Glutamatergic neuron (in vitro differentiated cells): ENCODE data around the gene ADGRE1. TPM values are rescaled to one million over a fixed set of nuclear protein-coding genes. Genes with fewer than 3 reads are reported as not detected.
"Not testable (repeated sequence)": the region's sequence is repeated elsewhere in the genome, so short reads cannot be mapped to it uniquely, and the experiment has no call there.

ENCODE experiments used
- DNase-seq: peaks from one replicate; pipeline ENCODE4 v3.0.0; 2022
- H3K27ac Mint-ChIP-seq: one replicate; pipeline ENCODE4 v1.8.0; 2020; ENCODE audit warnings: mild to moderate bottlenecking, mixed read lengths, inconsistent platforms; ENCODE audit not compliant: unreplicated experiment
- H3K27me3 Mint-ChIP-seq: one replicate; pipeline ENCODE4 v1.8.0; 2020; ENCODE audit warnings: mild to moderate bottlenecking, moderate library complexity, mixed read lengths, inconsistent platforms; ENCODE audit not compliant: unreplicated experiment
- H3K36me3 Mint-ChIP-seq: one replicate; pipeline ENCODE4 v1.8.0; 2020; ENCODE audit warnings: mild to moderate bottlenecking, mixed read lengths, inconsistent platforms; ENCODE audit not compliant: unreplicated experiment
- H3K4me1 Mint-ChIP-seq: one replicate; pipeline ENCODE4 v1.8.0; 2020; ENCODE audit warnings: mild to moderate bottlenecking, low read depth, mixed read lengths, inconsistent platforms; ENCODE audit not compliant: unreplicated experiment
- H3K4me3 Mint-ChIP-seq: one replicate; pipeline ENCODE4 v1.8.0; 2020; ENCODE audit warnings: mild to moderate bottlenecking, mixed read lengths, inconsistent platforms; ENCODE audit not compliant: unreplicated experiment
- H3K9me3 Mint-ChIP-seq: one replicate; pipeline ENCODE4 v1.8.0; 2020; ENCODE audit warnings: mild to moderate bottlenecking, moderate library complexity, mixed read lengths, inconsistent platforms; ENCODE audit not compliant: unreplicated experiment
- CTCF ChIP-seq: fragments of 200-600 bp; sonication (generic); IDR thresholded peaks from one replicate; pipeline ENCODE4 v1.5.0; 2021; ENCODE audit not compliant: partially characterized antibody, unreplicated experiment
- total RNA-seq: library from RNA; stranded (reverse); fragmentation: NEBNext Ultra II Directional; extraction: Animal tissue kit (Norgen Biotek cat#: 25700); gene quantifications from one replicate; pipeline ENCODE4 v1.2.1, GENCODE V29; 2021; ENCODE audit not compliant: unreplicated experiment

The ADGRE1 gene
- total RNA-seq, 1 donor from 2014 or later = not detected

- no peak for DNase-seq
- H3K27ac Mint-ChIP-seq = no peak overlapping the region
- H3K36me3 Mint-ChIP-seq = no peaks in the 10 kb centered on the region
- H3K9me3 Mint-ChIP-seq = peaks cover 4% of the 10 kb centered on the region
- TF ChIP-seq CTCF = no peak
- peaks cover 3% of the 10 kb centered on the region for H3K4me1 Mint-ChIP-seq
- no peak overlapping the region for H3K4me3 Mint-ChIP-seq
- H3K27me3 Mint-ChIP-seq = peaks cover 4% of the 10 kb centered on the region
These were observed 21.5 kb upstream of the ADGRE1 start for GRCh38 chr19:6865849-6866248.

GRCh38 chr19:6866741-6867151 lies 20.6 kb upstream of the ADGRE1 start:
- Mint-ChIP-seq H3K9me3 (peaks cover 4% of the 10 kb centered on the region), H3K4me3 (no peak overlapping the region), H3K27me3 (peaks cover 2% of the 10 kb centered on the region), H3K27ac (no peak overlapping the region), H3K36me3 (peaks cover 1% of the 10 kb centered on the region), H3K4me1 (peaks cover 3% of the 10 kb centered on the region)
- DNase-seq = no peak
- no peak for TF ChIP-seq CTCF

- Mint-ChIP-seq H3K9me3 (peaks cover 5% of the 10 kb centered on the region), H3K27me3 (no peaks in the 10 kb centered on the region), H3K36me3 (peaks cover 6% of the 10 kb centered on the region), H3K4me1 (no peaks in the 10 kb centered on the region), H3K27ac (no peak overlapping the region), H3K4me3 (no peak overlapping the region)
- no peak for DNase-seq
- no peak for TF ChIP-seq CTCF
These were observed 19.0 kb upstream of the ADGRE1 start for GRCh38 chr19:6868351-6868750.

- H3K4me1 Mint-ChIP-seq = not testable (repeated sequence)
These were observed 18.1 kb upstream of the ADGRE1 start for GRCh38 chr19:6869151-6869882.

GRCh38 chr19:6873708-6874431 lies 13.5 kb upstream of the ADGRE1 start:
- DNase-seq = no peak
- Mint-ChIP-seq H3K27ac (no peak overlapping the region), H3K27me3 (peaks cover 1% of the 10 kb centered on the region), H3K9me3 (peaks cover 11% of the 10 kb centered on the region), H3K36me3 (peaks cover 14% of the 10 kb centered on the region), H3K4me1 (no peaks in the 10 kb centered on the region), H3K4me3 (no peak overlapping the region)
- TF ChIP-seq CTCF = no peak

More at GRCh38 chr19:6869151-6869882, 18.1 kb upstream of the ADGRE1 start:
- DNase-seq, H3K27ac Mint-ChIP-seq, H3K36me3 Mint-ChIP-seq, H3K4me3 Mint-ChIP-seq, H3K27me3 Mint-ChIP-seq, H3K9me3 Mint-ChIP-seq: not testable (repeated sequence)
